Glomerular endothelial cell (primary cell): Measurements from ENCODE around the gene TFPI. TPM values are rescaled to one million over a fixed set of nuclear protein-coding genes. Genes with fewer than 3 reads are reported as not detected.
"Not testable (repeated sequence)": the region's sequence is repeated elsewhere in the genome, so short reads cannot be mapped to it uniquely, and the experiment has no call there.

Experiments used
- DNase-seq: peaks from one replicate; pipeline ENCODE4 v3.0.0-alpha.2; 2011; ENCODE audit warnings: low read depth, low spot score; ENCODE audit errors: extremely low read depth
- total RNA-seq: library from RNA; depleted of rRNA; stranded (reverse); fragments of >200 nt; gene quantifications from 2 replicates; pipeline ENCODE4 v1.2.3, GENCODE V29; 2015

Gene TFPI
- total RNA-seq, 1 donor from 2014 or later = 224 TPM

DNA sequence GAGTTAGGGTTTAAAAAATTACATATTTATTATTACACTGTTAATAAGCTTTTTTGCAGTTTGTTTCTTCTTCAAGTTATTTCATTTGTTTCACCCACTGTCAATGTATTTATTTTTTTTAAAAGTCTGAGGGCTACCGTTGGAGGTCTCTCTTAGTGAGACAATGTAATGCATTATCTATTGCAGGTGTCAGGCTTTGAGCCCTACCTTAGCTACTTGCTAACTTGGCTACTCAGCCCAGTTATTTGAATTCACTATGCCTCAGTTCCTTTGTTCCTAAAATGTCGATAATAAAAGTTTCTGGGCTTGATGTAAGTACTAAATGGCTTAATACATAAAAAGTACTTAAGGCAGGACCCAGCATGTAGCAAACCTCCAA is 458 bp upstream of the TFPI start:
- DNase-seq = no peak

DNA sequence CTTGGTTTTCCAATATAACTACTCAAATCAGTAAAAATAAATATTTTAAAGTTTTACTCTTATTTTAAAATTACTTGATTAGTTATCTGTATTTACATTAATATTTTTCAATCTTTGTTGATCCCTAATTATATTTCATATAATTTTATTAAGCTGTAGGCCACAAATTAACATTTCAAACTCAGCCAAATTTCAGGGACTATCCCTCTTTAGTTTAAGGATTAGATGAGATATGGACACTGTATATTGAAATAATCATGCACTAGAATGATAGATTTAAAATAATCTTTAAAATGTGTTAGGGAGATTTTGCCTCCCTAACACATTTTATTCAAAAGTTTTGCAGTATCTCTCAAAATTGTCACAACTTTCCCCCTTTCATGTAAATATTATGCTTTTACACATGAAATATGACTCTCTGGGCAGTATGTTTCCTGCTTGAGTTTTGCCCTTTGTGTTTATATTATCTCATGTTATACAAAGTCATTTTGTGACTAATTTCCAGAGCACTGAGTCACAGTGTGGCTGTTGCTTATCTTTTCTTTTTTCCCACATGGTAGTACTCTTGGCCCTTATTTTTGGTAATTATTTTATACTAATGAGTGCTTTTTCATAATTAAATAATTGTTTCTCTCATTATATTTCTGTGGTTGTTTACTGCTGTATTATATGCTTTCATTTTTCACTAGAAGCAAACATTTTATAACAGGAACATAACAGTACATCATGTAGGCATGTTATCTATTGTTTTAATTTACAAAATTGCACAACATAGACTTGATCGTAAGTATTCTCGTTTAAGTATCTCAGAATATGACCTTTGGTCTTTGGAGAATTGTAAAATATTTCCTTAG is 1.2 kb downstream of the TFPI start:
- peak; percentile 83 for DNase-seq

DNA sequence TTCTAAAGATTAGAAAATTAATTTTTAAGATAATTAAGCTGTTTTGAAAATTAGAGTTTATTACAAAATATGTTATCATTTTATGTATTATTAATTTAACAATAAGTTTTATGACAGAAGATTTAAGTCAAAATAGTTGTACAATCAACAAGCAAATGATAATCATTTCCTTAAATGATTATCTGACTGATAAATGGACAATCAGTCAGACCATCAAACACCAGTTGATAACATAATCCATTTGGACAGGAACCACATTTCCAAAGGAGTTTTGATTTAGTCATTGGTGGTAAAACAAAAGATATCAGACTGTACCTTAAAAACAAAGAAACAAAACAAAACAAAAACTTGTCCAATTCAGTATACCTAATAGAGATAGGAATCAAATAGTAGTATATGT is 1.9 kb downstream of the TFPI start:
- DNase-seq = no peak

DNA sequence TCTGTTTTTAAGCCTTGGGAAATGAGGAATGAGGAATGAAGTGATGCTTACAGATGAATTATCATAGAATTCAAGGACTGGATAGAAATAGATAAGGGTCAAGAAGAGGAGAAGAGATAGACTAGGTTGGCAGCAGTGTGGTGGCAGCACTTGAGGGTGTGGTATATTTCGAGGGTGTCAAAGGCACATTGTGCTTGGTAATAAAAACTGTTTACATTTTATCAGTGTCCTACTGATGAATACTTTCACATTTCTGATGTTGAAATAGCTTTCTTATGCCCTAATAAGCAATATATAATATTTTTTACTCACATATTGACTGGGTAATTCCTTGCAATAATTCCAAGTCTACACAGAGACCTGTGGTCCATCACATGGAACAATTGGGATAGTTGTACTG is 3.4 kb downstream of the TFPI start:
- no peak for DNase-seq

DNA sequence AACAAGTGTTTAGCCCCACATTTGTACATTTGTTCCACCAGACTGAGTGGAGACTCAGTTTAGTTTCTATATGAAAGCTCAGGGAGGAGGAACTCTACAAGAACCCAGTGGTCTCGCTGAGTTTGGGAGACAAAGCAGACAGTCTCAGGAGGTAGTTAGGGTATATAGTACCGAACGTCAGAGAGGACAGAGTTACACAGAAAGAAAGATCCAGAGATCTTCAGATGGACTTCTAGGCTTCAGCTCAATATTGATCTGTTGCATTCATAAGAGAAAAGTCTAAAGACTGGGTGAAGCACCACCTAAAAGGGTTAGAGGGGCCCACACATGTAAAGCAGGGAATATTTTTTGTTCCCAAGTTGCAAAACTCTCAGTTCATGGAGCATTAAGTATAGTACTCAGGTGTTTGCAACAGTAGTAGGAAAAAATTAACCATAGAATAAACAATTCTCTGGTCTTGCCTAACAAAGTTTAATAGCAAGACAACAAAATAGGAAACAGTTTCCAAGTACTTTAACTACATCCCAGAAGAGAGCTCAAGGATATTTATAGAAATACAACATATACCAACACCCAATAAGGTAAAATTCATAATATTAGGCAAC is 4.2 kb downstream of the TFPI start:
- DNase-seq = no peak

DNA sequence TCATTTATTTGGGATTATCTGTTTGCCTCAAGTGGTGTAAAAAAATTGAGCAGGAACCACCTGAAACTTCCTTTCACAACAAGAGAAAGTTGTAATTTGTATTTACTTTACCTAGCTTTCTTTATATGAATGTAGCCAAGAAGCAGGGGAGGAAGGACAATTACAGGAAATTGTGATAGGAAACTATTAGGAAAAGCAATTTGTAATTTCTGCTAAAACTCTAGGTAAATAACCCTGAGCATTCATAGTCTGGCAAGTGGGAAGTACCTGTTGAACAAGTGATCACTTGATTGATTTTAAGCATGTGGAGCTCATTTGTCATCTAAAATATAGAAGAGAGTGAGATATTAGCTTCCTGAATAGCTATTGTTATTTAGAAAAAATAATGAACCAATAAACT is 5.0 kb downstream of the TFPI start:
- no peak for DNase-seq

DNA sequence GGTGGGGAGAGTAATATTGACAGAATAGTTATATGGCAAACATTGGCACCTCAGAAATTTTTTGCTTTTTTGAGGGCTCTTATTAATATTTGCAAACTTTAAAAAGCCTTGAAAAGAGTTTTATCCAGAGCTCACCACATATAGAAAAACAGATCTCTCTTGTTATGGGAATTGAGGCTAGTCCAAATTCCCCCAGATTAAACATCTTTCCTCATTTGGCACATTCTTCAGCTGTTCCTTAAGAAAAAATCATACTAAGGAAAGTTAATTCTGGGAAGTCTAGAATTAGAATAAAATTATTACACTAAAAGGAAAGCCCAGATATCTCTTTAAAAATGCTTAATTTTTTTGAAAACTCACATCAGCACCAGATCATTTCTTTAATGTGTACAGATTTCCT is 5.6 kb downstream of the TFPI start:
- DNase-seq = no peak

DNA sequence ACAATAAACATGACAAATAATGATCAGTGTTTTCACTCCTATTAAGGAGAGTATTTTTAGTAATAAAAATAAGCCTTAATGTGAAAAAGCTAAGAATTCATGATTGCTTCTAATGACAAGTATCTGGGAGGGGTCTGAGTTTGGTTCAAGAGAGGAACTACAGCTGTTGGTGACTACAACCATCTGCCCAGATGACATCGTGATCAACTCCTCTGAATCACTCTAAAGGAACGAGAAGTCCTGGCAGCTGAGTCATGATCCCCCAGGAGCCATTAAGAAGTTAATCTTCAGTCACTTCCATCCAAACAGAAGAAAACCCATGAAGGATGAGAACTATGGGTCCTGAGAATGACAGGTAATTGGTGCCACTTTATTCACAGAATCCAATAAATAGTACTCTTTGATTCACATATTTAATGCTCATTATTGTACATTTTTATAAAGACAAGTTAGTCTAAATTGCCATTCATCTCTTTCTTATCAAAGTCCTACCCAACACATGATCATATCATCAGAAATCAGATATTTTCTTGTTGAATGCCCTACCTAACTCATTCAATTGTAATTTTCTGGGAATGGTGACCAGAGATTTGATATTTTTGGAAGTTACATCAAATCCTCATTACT is 6.8 kb downstream of the TFPI start:
- DNase-seq = peak; percentile 87

DNA sequence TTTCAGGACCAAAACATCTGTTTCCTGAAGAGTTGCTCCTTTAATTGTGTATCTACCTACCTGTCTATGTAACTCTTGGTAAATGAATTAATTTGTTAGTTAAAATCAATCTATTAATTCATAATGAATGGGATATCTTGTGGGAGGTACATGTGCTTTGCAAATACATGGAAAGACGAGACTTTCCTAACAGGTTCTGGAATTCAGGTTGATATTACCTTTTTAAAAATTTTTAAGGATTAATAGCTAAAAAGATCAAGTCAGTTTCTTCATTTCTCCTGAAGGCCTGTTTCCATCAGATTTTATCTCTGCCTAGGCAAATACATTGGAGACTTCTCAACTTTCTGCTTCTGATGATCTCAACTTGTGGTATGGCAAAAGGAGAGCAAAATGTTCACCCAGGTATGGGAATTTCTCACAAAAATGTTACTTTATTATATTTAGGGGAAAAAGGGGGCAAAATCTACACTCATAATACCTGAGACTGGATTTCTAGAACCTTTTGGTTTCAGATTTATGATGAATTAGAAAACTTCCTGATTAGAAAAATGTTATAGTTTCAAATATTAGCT is 7.4 kb downstream of the TFPI start:
- no peak for DNase-seq

DNA sequence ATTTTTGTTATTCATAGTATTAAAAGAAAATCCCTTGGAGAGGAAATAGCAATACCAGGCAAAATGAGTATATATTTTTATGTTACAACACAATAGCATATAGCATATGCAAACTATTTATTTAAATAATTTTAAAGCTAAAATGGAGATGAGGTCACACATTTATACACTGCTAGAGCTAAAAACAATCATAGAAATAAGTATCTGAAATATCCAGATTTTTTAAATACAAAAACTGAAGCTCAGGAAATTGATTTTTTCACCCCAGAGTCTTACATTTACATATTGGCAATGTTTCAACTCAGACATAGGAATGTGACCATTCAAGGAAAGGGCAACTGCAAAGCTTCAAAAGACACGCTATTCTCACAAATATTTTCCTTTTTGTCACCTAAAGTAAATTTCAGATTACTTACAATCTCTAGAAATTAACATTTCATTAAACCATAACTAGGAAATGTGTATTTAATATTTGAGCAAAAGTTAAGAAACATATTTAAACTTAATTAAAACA is 8.9 kb downstream of the TFPI start:
- DNase-seq = no peak

DNA sequence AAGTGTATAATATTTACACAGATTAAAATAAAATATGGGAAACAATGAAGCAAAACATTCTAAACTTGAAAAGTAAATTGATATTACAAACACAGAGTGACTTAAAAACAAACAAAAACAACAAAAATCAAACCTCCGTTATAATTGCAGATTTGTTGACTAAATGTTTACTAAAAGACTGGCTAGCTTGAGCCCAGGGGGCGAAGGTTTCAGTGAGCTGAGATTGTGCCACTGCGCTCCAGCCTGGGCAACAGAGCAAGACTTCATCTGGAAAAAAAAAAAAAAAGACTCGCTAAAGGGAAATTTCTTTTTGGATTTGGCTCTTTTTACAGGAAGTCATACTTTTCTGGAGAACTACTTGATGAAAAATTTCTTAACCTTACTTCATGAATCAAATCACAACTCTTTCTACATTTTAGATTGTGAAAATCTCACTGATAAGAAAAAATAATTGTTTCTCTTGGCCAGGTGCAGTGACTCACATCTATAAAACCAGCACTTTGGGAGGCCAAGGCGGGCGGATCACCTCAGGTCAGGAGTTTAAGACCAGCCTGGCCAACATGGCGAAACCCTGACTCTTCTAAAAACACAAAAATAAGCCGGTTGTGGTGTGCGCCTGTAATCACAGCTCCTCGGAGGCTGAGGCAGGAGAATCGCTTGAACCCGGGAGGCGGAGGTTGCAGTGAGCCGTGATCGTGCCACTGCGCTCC is 9.7 kb downstream of the TFPI start:
- DNase-seq = no peak

DNA sequence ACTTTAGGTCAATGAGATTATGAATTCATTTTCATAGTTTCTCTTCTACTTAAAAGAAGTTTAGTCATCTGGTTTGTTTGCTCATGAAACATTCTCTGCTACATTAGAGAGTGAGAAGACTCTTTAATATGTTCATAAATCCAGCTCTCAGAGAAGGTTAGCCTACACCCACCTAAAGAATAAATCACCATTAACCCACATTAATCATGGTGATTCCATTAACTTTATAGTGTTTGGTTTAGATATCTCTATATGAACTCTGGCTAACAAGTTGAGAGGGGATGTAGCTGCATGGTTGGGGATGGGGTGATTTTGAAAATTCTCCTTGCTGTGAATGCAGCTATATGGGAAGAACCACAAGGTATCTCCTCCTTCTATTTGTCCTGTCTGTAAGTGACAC is 10.7 kb downstream of the TFPI start:
- DNase-seq = no peak

DNA sequence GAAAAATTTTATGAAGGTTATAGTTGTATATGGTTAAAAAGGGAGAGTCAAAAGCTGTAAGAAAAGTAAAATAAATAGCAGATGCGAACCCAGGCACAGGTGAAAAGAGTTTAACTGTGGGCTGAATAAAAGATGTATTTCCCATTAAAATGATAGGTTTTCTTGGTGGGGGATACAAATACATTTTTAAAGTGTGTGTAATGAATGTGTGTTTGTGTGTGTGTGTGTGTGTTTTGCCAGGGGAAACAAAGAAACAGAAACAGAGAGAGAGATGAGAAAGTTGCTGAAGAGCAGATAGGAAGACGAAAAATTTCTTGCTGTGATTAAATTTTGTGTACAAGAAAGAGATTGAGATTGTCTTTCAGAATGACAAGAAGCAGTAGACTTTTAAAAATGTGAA is 12.1 kb downstream of the TFPI start:
- no peak for DNase-seq

DNA sequence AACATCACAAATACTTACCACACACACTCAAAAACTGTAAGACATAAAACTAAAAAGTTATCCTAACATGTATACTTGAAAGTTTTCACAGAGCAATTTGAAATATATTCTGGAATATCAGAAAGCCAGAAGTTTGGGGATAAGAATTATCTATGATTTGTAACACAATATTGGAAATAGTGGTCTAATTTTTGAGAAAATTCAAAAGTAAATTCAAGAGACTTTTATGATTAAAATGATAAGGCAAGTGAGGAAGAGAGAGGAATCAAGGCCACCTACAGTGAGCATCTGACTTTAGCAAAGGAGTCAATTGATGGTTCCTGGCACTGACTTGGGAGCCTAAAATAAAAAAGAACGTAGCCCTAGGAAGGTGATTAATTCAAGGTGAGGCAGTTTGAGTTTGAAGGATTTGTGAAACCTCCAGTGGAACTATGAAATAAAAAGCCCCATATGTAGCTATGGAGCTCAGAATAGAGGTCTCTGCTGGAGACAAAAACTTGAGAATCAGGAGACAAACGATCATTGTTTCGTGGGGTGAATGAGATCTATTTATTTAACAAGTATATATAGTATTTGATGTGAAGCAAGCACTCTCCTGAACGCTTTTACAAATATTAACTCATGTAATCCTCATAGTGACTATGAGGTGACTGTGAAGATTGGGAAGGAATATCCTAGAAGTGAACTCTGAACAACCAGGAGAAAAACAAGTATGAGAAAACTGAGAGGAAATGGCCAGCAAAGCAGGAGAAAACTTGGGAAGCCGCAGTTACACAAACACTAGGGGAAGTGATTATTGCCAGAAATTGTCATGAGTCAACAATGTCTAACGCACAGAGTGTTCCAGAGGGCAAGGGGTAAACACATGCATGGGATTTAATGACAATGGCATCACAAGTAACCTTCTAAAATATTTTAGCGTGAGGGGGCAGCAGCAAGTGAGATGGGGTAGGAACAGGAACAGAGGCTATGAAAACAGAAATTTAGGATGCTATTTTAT is 12.8 kb downstream of the TFPI start:
- peak; percentile 86 for DNase-seq

DNA sequence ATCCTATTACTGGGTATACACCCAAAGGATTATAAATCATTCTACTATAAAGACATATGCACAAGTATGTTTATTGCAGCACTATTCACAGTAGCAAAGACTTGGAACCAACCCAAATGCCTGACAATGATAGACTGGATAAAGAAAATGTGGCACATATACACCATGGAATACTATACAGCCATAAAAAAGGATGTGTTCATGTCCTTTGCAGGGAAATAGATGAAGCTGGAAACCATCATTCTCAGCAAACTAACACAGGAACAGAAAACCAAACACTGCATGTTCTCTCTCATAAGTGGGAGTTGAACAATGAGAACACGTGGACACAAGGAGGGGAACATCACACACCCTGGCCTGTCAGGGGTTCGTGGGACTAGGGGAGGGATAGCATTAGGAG is 16.0 kb downstream of the TFPI start:
- not testable (repeated sequence) for DNase-seq

DNA sequence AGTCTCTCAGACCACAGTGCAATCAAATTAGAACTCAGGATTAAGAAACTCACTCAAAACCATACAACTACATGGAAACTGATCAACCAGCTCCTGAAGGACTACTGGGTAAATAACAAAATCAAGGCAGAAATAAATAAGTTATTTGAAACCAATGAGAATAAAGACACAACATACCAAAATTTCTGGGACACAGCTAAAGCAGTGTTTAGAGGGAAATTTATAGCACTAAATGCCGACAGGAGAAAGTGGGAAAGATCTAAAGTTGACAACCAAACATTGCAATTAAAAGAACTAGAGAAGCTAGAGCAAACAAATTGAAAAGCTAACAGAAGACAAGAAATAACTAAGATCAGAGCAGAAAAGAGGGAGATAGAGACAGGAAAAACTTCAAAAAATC is 18.9 kb downstream of the TFPI start:
- not testable (repeated sequence) for DNase-seq

DNA sequence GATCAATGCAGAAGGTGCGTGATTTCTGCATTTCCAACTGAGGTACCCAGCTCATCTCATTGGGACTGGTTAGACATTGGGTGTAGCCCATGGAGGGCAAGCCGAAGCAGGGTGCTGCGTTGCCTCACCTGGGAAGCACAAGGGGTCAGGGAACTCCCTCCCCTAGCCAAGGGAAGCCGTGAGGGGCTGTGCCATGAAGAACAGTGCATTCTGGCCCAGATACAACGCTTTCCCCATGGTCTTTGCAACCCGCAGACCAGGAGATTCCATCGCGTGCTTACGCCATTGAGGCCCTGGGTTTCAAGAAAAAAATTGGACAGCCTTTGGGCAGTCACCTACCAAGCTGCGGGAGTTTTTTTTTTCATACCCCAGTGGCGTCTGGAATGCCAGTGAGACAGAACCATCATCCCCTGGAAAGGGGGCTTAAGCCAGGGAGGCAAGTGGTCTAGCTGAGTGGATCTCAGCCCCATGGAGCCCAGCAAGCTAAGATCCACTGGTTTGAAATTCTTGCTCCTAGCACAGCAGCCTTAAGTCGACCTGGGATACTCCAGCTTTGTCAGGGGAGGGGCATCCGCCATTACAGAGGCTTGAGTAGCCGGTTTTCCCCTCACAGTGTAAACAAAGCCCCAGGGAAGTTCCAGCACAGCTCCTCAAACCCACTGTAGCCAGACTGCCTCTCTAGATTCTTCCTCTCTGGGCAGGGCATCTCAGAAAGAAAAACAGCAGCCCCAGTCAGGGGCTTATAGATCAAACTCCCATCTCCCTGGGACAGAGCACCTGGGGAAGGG is 21.7 kb downstream of the TFPI start:
- no peak for DNase-seq

DNA sequence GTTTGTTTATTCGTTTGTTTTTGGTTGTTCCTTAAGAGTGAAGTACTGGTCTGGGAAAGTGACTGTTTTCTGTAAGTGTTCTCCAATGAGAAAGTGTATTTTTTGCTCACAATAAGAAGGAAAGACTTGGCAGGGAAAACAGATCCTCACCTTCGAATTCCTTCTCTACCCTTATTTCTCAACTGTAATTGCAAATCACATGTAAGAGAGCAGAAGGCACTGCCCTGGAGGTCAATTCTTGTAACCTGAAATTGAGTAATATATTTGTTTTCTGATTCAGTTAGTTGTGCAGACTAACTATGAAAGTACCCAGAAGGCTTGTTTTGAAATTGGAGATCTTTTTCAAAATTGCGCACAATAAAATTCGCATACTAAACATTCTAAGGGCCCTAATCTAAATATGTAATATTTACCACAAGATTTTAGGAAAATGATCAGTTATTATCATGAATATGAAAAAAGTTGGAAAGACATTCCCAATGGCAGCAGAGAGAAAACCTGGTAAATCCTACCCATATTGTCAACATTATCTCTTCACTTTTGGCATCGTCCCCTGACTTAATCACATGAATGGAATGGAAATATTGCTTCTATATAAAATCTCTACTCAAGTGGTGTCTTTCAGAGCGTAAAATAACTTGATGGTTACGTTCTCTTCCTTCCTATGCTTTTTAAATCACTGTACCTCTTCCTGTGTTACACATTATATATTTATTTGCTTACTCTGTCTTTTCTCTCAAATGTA is 24.1 kb downstream of the TFPI start:
- no peak for DNase-seq
